GM12891 (cell line): ENCODE data around the gene ADRA2B.
A peak's percentile ranks its signal among the peaks of the same experiment; 100 is the strongest.

ENCODE experiments used
- DNase-seq: peaks from one replicate; pipeline ENCODE4 v3.0.0; 2011; ENCODE audit warnings: low spot score; ENCODE audit not compliant: insufficient read length
- FAIRE-seq: peaks from 2 replicates; lab custom pipeline; 2011; peaks lifted over from hg19 to GRCh38; lab: Jason Lieb, UNC
- PAX5 ChIP-seq: IDR thresholded peaks from 2 replicates; pipeline ENCODE4 v1.6.1; 2011; ENCODE audit warnings: low read length, moderate library complexity, mild to moderate bottlenecking; ENCODE audit not compliant: insufficient read depth, severe bottlenecking
- POLR2A ChIP-seq: IDR thresholded peaks from 2 replicates; pipeline ENCODE4 v1.6.1; 2011; ENCODE audit warnings: low read depth, low read length, control low read depth
- POLR2AphosphoS5 ChIP-seq: IDR thresholded peaks from 2 replicates; pipeline ENCODE4 v1.6.1; 2011; ENCODE audit warnings: low read depth, low read length, control low read depth
- POU2F2 ChIP-seq: IDR thresholded peaks from 2 replicates; pipeline ENCODE4 v1.6.1; 2011; ENCODE audit warnings: low read depth, mild to moderate bottlenecking, control low read depth, low read length, moderate library complexity
- SPI1 ChIP-seq: IDR thresholded peaks from 2 replicates; pipeline ENCODE4 v1.6.1; 2011; ENCODE audit warnings: low read depth, low read length, control low read depth
- TAF1 ChIP-seq: IDR thresholded peaks from 2 replicates; pipeline ENCODE4 v1.6.1; 2011; ENCODE audit warnings: low read depth, low read length, control low read depth

The ADRA2B gene

GRCh38 chr2:96105994-96106715 is 10.2 kb downstream of the ADRA2B start:
- DNase-seq: no peak
- no peak for TF ChIP-seq SPI1
- no peak for FAIRE-seq

- no peak for FAIRE-seq
- no peak for DNase-seq
- TF ChIP-seq POLR2AphosphoS5: no peak
- no peak for TF ChIP-seq TAF1
- no peak for TF ChIP-seq PAX5
- no peak for TF ChIP-seq SPI1
- TF ChIP-seq POU2F2: no peak
- TF ChIP-seq POLR2A: no peak
Observed at GRCh38 chr2:96105152-96105915, 11.0 kb downstream of the ADRA2B start.

GRCh38 chr2:96104487-96104861 is 11.9 kb downstream of the ADRA2B start:
- no peak for TF ChIP-seq POLR2A
- no peak for TF ChIP-seq SPI1
- TF ChIP-seq TAF1: no peak
- TF ChIP-seq POU2F2: no peak
- TF ChIP-seq PAX5: no peak
- TF ChIP-seq POLR2AphosphoS5: no peak
- DNase-seq: no peak
- no peak for FAIRE-seq

GRCh38 chr2:96103761-96104486 is 12.4 kb downstream of the ADRA2B start:
- FAIRE-seq: no peak
- no peak for TF ChIP-seq TAF1
- no peak for TF ChIP-seq SPI1
- TF ChIP-seq POLR2AphosphoS5: no peak
- TF ChIP-seq POU2F2: no peak
- no peak for TF ChIP-seq POLR2A
- no peak for TF ChIP-seq PAX5
- no peak for DNase-seq

- FAIRE-seq: no peak
Observed at GRCh38 chr2:96103187-96103601, 13.2 kb downstream of the ADRA2B start.

GRCh38 chr2:96102596-96103186 is 13.7 kb downstream of the ADRA2B start:
- TF ChIP-seq POLR2AphosphoS5 (no peak), TAF1 (no peak)

More at GRCh38 chr2:96103187-96103601, 13.2 kb downstream of the ADRA2B start:
- no peak for TF ChIP-seq SPI1
- no peak for TF ChIP-seq PAX5
- TF ChIP-seq POLR2A: no peak
- no peak for TF ChIP-seq POLR2AphosphoS5
- TF ChIP-seq TAF1: no peak
- TF ChIP-seq POU2F2: no peak
- DNase-seq: no peak

GRCh38 chr2:96100893-96101304 is 15.5 kb downstream of the ADRA2B start:
- DNase-seq (no peak), FAIRE-seq (no peak)
- no peak for TF ChIP-seq POU2F2
- TF ChIP-seq POLR2AphosphoS5: no peak
- TF ChIP-seq TAF1: no peak
- TF ChIP-seq SPI1: no peak
- TF ChIP-seq PAX5: no peak
- no peak for TF ChIP-seq POLR2A

More at GRCh38 chr2:96102596-96103186, 13.7 kb downstream of the ADRA2B start:
- DNase-seq: no peak
- no peak for FAIRE-seq

GRCh38 chr2:96099861-96100798 is 16.2 kb downstream of the ADRA2B start:
- TF ChIP-seq POU2F2 (no peak), POLR2AphosphoS5 (no peak), POLR2A (no peak), TAF1 (no peak), PAX5 (no peak), SPI1 (no peak; the same call in 1 of the 2 replicates)
- DNase-seq (peak; percentile 5), FAIRE-seq (no peak)
